DMS 273 (cell line): ENCODE measurements around the gene COL13A1.

Source experiments
- DNase-seq: peaks from one replicate; lab custom pipeline; 2025; ENCODE audit not compliant: unreplicated experiment; lab: John Stamatoyannopoulos, UW

Gene COL13A1

DNA sequence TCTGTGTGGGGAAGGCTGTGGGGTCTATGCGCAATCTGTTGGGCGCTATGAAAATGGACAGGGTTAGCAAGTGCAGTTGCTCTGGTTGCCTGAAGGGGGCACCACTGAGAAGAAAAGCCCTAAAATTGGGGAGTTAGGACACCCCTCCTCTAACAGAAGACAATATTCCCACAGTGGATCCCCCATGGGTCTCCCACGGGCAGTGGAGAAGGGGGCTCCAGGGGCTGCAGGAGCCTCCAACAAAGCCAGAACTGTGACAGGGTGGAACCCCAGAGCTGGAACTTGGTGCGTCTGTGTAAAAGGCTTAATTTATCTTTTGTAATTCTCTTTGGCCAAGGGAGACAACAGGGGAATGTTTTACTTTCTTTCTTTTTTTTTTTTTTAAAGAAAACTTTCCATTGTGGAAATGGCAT lies 12.5 kb upstream of the COL13A1 start:
- DNase-seq, result peak; percentile 12

DNA sequence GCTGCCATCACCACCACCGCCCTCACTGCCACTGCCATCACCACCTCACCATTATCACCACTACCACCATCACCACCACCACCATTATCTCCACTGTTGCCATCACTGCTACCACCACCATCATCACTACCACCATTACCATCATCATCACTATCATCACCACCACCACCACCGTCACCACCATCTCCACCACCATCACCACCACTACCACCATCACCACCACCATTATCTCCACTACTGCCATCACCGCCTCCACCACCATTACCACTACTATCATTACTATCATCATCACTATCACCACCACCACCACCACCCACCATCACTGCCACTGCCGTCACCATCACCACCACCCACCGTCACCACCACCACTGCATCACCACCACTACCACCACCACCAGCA lies 9.9 kb upstream of the COL13A1 start:
- DNase-seq, result no peak

DNA sequence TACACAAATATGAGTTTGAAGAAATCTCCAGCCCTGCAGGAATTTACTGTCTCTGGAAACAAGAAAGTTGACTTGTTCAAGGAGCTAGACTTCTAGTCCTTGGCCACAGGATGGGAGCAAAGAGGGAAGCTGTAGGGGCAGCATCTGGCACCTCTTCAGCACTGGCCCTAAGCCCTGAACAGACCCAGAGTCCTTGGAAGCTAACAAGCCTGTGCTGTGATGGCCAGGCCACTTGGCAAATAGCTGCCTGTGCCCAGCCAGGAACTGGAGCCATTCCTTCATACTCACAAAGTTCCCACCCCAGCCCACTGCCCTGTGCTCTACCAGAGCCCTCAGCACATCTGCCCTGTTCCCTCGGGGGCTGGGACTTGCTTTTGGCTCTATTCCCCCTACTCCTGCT lies 9.4 kb upstream of the COL13A1 start:
- no peak for DNase-seq

DNA sequence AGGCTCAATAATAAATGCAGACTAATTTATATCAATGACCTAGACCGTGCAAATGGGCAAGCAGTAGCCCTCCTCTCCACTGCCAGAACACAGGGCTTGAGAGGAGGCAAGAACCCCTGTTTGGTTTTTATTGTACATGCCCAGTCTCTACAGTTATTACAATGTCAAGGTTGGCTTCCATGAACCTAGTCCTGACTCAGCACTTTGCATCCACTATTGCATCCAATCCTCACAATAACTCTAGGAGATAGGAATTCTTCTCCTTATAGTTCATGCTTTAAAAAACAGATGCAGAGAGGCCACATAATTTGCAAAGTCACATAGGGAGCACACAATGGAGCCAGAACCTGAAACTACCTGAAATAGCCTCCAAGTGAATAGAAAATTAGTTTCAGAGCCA lies 7.0 kb upstream of the COL13A1 start:
- DNase-seq, result no peak

DNA sequence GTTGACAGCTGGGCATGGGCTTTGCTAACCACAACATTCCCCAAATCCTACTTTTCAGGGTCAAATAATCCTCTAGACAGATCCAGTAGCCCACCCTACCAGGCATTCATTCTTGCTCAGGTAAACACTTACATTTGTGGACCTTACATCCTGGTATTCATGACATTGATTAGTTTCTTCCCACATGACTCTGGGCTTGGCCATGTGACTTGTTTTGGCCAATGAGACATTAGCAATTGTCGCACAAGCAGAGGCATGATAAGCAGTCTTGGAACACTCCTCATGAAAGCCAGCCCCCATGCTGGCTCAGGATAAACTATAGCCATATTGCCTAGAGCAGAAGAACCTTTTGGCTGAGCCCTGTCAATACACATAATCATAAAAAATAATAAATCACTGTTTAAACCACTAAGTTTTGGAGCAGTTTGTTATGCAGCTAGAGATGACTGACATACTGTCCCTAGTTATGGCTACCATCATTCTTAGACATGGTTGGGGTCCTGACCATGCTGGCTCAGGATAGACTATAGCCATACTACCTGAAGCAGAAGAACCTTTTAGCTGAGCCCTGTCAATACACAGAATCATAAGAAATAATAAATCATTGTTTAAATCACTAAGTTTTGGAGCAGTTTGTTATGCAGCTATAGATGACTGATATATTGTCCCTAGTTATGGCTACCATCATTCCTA lies 6.3 kb upstream of the COL13A1 start:
- no peak for DNase-seq

DNA sequence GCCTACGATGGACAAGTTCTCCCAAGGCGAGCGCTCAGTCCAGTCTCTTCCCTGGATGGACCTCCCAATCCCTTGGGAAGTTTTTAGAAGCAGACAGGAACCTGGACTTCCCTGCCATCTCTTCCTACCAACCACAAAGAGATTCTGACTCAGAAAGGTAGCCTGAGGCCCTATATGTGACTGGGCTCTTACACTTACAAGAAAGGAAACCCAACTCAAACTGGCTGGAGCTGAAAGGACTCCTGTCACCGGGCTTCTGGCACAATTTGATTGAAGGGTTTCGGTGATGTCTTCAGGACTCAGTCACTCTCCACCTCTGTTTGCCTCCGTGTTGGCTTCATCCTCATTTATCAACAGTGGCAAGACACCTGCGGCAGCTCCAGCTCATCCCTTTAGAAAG lies 3.7 kb upstream of the COL13A1 start:
- no peak for DNase-seq

DNA sequence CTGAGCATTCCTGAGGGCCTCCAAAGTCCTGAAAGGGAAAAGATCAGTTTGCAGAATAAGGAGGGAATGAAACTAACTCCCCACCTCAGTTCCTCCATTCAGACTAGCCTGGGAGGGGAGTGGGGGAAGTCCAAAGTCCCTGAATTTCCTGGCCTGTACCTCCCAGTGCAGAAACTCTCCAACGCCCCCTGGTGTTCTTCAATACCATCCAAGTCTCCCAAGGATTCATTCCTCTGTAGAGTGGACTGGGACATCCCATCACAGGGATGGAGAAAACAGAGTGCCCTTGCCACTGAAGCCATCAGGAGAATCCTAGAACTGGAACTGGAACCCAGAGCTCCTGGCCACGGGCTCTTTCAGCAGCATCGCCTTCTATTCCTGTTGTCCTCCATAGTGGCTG lies 1.6 kb upstream of the COL13A1 start:
- DNase-seq, result peak; percentile 77

DNA sequence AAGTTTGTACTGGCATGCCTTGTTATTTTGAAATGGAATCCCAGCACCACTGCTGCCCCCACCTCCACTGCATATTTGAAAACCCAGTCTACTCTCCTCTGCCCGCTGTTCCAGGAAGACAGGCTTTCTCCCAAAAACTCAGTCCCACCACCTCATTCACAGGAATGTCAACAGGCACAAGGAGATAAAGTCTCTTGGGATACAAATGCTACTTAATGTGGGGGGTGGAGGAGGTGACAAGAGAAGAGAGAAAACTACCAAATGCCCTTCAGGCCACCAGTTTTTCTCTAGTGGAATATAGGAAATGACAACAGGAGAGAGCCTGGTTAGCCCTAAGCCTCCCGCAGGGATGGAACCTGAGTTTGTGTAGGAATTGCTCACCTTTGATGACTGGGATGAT lies 1.0 kb upstream of the COL13A1 start:
- DNase-seq, result no peak

DNA sequence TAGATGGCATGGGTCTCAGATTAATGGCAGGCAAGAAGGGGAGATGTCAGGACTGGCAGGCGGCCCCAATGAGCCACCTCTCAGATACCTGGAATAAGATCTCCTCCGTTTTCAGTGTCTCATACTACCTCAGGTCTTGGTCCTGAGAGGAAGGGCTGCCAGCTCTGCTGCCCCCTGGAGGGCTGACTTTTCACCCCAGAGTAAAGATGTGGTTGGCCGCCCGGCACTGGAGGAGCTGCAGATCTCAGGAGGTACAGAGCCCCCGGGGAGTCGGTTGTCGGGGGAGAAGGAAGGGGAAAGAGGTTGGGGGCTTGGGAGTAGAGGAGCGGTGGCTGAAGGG lies 642 bp upstream of the COL13A1 start:
- DNase-seq, result peak; percentile 76

DNA sequence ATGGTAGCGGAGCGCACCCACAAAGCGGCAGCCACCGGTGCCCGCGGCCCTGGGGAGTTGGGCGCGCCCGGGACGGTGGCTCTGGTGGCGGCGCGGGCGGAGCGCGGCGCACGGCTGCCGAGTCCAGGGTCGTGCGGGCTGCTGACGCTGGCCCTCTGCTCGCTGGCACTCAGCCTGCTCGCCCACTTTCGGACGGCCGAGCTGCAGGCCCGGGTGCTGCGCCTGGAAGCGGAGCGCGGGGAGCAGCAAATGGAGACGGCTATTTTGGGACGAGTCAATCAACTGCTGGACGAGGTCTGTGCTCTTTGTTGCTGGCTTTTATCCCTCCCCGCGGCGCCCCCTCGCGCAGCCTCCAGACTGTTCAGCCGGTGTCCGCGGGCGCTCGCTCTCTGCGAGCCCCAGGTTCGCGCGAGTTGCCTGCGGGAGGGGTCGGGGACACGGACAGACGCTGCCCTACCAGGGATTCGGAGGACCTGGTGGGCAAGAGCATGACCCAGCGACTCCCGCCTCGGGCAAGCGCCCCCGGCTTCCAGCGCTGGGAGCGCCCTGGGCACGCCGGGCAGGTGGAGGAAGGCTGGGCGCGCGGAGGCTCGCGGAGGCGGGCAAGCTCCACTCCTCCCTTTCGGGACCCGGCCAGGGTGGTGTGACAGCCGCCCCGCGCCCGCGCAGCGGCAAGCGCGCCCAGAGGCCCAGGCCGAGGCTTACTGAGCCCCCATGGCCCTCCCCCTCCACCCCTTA lies 887 bp downstream of the COL13A1 start:
- peak; percentile 65 for DNase-seq

DNA sequence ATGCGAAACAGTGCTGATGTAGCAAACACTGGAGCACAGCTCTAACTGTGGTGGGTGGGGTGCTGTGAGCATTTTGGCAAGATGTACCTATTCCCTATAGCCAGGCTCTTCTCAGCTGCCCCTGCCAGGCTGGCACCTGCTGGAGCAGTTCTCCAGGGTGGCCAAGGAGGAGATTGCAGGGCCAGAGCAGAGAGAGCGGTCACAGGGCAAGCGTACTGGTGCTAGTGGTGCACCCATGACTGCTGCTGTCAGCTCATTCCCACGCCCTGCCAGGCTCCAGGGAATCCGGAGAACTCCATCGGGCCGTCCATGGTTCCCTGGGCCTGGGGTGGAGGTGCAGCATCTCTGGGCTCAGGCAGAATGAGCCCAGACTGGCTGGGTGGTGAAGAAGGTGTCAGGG lies 2.1 kb downstream of the COL13A1 start:
- no peak for DNase-seq

DNA sequence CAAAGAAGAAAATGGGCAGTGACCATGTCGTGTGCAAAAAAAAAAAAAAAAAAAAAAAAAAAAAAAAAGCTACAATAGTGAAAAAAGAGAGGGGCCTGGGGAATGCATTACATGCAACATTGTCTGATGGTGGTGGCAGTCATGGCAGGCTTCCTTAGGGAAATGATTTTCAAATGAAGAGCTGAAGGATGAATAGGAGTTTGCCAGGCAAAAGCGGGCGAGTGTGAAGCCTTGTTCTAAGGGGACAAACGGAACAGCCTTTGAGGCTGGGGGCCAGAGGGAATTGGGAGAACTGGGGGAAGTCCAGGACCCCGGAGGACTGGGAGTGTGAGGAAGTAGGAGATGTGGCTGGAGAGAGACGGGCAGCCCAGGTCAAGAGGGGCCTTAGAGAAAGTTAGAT lies 3.1 kb downstream of the COL13A1 start:
- DNase-seq, result no peak

DNA sequence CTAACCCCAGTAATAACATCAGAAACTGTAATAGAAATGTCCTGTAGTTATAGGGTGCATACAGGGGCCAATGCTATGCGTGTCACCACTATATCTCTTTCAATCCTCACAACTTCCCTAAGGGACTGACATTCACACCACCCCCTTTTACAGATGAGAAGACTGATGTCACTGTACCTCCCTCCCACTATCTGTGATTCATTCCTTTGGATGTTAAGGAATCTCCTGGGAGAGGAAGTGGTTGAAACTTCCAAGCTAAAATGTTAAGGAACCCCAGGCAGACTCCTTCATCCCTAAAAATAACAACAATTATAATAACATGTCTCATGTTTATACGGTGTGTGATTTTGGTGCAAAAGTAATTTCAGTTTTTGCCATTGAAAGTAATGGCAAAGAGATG lies 5.4 kb downstream of the COL13A1 start:
- no peak for DNase-seq

DNA sequence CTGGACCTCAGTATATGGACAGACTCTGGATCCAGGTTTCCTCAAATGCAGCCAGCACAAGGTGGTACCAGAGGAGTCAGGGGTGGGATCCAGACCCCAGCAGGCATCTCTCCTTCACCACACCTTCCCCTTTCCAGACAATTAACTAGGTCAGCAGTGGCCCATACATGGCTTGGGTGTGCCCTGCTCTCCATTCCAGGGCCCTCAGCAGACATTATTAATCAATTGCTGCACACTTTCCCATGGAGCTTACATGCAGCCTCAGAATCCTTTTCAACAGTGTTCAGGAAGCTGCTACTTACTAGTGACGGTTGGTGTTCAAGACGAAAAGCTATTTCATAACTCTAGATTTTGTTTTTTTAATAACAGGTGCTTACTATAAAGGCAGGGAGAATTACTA lies 6.0 kb downstream of the COL13A1 start:
- DNase-seq, result peak; percentile 16

DNA sequence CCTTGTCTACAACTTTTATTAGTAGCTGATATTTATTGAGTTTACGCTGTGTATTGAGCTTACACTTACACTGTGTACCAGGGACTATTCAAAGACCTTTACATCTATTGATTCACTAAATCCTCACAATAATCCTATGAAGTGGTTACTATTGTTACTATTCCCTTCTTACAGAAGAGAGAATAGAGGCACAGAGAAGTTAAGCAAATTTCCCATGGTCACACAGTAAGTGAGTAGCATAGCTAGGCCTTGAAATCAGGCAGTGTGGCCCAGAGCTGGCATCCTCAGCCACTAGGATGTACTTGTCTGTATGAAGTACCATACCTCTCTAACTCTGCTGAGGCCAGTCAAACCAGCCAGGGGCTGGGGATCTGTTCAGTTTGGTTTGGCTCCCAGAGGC lies 7.6 kb downstream of the COL13A1 start:
- DNase-seq, result no peak

DNA sequence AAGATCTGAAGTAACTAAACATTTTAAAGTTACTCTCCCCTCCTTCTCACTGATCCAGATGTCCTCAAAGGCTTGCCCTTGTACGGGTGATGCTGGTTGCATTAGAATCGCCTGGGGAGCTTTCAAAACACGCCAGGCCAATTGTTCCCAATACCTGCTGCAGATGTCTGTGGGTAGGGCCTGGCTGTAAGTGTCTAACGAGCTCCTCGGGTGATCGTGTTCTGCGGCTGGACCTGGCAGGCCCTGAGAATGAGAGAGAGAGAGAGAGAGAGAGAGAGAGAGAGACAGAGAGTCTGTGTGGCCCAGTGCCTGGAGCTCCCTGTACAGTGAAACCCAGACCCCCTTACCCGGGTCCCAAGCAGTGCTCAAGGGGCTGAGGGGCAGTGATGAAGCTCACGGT lies 8.4 kb downstream of the COL13A1 start:
- DNase-seq, result no peak

DNA sequence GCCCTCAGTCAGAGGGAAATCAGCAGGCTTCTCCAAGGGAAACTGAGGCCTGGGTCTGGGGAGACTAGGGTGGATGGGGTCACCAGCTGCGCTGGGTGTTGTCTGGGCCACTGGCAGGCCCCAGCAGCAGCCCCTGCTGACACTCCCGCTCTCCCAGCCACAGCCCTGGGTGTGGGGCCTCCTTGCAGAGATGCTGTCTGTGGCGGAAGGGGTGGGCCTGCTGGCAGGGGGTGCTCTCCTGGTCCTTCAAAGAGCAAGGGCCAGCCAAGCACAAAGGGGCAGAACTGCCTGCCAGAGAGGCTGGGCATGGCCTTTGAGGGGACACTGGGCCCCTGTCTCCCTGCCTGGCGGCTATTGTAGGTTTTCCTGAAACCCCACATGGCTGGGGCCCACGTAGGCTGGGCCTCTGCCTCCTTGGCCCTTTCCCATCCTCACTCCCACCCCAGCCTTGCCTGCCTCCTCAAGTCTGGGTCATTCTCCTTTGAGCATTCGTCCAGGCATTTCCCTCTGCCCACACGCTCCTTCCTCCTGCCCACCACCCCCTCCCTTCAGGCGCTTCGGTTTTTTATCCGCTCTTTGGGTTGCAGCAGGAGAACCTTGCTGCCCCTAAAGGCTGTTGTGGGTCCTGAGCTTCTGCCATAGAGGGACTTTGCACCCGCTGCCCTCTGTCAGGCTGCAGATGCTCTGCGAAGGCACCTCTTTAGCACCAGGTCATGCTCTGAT lies 9.1 kb downstream of the COL13A1 start:
- no peak for DNase-seq

DNA sequence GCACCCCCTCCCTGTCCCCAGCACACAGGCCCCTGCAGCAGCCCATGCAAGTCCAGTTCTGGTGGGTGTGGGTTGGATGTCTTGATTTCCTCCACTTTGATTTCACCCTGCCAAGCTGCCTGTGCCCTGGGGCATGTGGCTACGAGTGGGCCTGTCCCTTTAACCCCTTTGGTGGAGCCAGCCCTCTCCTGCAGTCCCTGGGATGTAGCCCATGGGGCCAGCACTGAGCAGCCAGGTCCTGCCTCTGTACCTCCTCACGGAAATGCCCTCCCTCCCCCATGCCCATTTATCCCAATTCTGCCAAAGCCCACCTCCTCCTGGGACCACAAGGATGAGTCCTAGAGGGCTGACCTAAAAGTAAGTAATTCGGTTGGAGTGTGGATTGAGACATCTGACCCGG lies 11.9 kb downstream of the COL13A1 start:
- DNase-seq, result no peak

DNA sequence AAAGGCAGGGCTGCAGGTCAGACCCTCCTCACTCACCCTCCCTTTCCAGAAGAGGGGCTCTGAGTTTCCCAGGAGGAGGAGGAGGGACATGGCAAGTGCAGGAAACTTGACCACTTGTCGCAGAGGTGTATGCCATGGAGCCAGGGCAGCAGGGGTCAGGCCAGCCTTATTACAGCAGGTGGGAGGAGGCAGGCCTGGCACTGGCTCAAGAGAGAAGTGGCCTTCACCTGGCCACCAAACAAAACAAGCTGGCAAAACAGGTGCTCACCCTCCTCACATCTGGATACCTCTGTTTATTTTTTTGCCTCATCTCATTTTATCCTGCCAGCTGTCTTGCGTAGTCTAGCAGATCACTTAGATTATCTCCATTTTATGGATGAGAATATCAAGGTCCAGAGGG lies 12.5 kb downstream of the COL13A1 start:
- no peak for DNase-seq

DNA sequence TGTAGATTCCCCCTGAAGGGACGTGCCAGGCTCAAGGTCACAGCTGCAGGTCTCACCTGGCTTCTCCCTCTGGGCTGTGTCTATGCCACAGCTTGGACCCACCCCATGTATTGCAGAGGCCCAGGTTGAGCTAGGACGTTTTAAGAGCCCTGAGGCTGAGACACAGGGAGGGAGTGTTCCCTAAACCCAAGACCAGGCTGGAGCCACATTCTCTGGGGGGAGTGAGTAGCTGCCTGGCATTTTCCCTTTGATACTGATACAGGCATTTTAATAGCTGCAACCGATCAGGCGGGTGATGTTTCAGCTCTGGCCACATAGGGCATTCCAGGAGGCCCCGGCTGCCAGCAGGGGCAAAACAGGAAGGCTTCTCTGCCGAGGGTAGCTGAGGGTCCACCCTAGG lies 13.4 kb downstream of the COL13A1 start:
- no peak for DNase-seq

DNA sequence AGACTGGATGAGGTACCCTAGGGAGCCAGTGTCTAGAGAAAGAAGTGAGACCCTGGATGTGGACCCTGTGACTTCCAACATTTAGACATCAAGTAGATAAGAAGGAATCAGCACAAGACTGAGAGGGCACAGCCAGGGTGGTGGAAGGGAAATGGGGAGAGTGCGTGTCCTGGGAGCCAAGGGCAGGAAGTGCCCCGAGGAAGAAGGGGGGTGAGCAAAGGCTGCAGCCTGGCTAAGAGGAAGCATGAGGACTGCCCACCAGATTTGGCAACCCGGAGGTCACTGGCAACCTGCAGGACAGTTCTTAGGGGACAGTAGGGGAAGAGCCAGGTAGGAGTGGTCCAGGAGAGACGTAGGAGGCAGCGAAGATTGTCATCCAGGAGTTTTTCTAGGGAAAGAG lies 14.8 kb downstream of the COL13A1 start:
- DNase-seq, result no peak

DNA sequence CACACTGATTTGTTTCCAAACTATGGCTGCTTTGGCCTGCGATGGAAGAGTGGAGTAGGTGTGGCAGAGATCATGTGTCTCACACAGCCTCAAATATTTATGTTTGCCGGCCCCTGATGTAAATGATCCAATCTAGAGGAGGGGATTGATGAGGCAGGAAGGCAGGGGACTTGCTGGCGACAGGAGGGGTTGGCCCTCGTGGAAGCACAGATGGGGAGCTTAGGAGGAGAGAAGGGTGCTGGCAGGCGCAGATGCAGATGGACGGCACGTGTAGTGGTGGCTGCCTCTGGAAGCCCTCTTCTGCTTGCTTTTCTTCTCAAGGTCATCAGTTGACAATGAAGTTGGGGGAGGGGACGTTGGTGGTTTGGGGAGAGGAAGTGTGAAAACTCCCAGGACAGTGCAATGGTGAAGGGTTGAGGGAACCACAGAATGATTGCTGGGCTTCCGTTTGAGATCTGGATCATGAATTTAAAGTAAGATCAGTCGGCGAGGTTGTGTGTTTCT lies 15.4 kb downstream of the COL13A1 start:
- DNase-seq, result peak; percentile 22
